ENCODE results near the gene LCN2.
"Not testable (repeated sequence)": the region's sequence is repeated elsewhere in the genome, so short reads cannot be mapped to it uniquely, and the experiment has no call there.

Gene LCN2

GRCh38 chr9:128169925-128170324 lies 20.7 kb downstream of the LCN2 start:
- DNase-seq, result no peak

- no peak for DNase-seq
These were observed 24.8 kb downstream of the LCN2 start for GRCh38 chr9:128174062-128174461.

- DNase-seq, result no peak
These were observed 25.9 kb downstream of the LCN2 start for GRCh38 chr9:128175102-128175563.

- DNase-seq, result no peak
These were observed 26.5 kb downstream of the LCN2 start for GRCh38 chr9:128175726-128176125.

- DNase-seq, result no peak
These were observed 29.7 kb downstream of the LCN2 start for GRCh38 chr9:128178806-128179431.

GRCh38 chr9:128180001-128180400 lies 30.7 kb downstream of the LCN2 start:
- DNase-seq, result no peak

GRCh38 chr9:128180447-128180846 lies 31.2 kb downstream of the LCN2 start:
- DNase-seq, result no peak

GRCh38 chr9:128181480-128181879 lies 32.2 kb downstream of the LCN2 start:
- DNase-seq, result not testable (repeated sequence)

GRCh38 chr9:128182893-128183588 lies 33.8 kb downstream of the LCN2 start:
- DNase-seq, result no peak

- no peak for DNase-seq
These were observed 37.0 kb downstream of the LCN2 start for GRCh38 chr9:128185979-128186965.

GRCh38 chr9:128187361-128187760 lies 38.1 kb downstream of the LCN2 start:
- DNase-seq, result no peak

- no peak for DNase-seq
These were observed 39.0 kb downstream of the LCN2 start for GRCh38 chr9:128188209-128188608.

- no peak for DNase-seq
These were observed 40.8 kb downstream of the LCN2 start for GRCh38 chr9:128190013-128190412.

- DNase-seq, result no peak
These were observed 41.5 kb downstream of the LCN2 start for GRCh38 chr9:128190516-128191405.

GRCh38 chr9:128191406-128192046 lies 42.3 kb downstream of the LCN2 start, which contains the start of gene CIZ1:
Gene CIZ1 (minus strand): TSS chr9:128191572. CDS start chr9:128190857, 715 bp downstream.
- DNase-seq, result peak; percentile 72

GRCh38 chr9:128192601-128193371 lies 43.5 kb downstream of the LCN2 start:
- peak; percentile 61 for DNase-seq

GRCh38 chr9:128193469-128194096 lies 44.3 kb downstream of the LCN2 start:
- no peak for DNase-seq

GRCh38 chr9:128201441-128202369 lies 52.5 kb downstream of the LCN2 start:
- DNase-seq, result no peak

- no peak for DNase-seq
These were observed 53.4 kb downstream of the LCN2 start for GRCh38 chr9:128202648-128203023.
